NCI-H1105 (cell line): Measurements from ENCODE around the gene ROBO3.

ENCODE experiments used
- DNase-seq: peaks from one replicate; lab custom pipeline; 2025; lab: John Stamatoyannopoulos, UW

Gene ROBO3

DNA sequence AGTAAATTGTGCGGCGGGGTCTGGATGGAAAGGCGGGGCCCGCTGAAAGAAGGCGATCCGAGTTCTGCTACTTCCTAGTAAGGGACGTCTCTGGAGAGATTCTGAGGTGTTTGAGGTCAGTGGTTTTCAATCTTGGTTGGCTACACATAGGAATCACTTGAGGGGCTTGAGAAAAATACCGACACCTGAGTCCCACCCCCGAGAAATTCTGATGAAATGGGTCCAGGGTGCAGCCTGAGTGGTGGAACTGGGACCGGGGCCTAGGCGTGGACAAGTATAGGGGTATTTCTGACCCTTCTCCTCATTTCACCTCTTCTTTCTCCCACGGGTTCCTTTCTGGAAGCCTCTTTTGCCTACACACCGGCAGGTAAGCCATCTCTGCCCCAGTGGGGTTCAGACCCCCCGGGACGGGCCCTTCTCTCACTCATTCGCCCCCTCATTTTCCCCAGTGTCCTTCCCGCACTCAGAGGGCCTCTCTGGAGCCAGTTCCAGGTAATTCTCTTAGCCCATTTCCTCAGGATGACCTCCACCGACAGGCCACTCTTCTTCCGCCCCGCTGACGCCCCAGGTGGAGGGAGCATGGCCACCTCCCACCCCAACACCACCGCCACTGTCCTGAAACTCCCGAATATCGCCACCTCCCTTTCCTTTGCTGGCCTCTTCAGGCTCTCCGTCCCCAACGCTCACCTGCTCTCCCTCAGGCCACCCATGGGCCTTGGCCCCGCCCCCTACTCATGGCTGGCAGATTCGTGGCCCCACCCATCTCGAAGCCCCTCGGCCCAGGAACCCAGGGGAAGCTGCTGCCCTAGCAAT, 11.8 kb downstream of the ROBO3 start:
- DNase-seq = no peak

DNA sequence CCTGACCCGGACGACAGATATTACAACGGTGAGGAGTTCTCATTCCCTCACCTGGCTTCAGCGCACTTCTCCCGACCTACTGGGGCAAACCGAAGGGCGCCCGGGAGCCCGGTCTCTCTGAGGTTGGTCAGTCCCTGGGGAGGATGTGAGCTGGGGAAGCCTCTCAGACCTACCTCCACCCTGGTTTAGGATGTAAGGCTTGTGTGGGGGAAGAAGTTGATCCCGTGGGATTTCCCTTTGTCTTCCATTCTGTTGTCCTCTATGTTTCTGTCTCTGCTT, 12.3 kb downstream of the ROBO3 start:
- no peak for DNase-seq

DNA sequence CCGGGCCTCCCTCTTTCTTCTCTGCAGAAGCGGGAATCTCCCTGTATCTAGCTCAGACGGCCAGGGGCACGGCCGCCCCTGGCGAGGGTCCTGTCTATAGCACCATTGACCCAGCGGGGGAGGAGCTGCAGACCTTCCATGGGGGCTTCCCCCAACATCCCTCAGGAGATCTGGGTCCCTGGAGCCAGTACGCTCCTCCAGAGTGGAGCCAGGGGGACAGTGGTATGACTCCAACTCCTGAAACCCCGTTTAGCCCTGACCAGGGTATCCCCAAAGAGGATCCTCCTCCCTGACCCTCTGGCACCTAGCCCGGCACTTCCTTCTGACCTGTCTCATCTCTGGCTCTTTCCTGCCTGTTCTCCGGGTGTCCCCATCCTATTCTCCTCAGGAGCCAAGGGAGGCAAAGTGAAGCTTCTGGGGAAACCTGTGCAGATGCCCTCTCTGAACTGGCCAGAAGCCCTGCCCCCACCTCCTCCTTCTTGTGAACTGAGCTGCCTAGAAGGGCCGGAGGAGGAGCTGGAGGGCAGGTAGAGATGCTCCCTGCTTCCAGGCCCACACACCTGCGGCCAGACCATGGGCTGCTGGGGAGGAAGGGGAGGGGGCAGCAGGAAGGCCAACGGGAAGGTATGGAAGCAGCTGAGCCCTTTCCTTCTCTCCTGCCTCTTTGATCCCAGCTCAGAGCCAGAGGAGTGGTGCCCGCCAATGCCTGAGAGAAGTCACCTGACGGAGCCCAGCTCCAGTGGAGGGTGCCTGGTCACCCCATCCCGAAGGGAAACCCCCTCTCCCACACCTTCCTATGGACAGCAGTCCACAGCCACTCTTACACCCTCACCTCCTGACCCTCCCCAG, 12.9 kb downstream of the ROBO3 start:
- DNase-seq = no peak

DNA sequence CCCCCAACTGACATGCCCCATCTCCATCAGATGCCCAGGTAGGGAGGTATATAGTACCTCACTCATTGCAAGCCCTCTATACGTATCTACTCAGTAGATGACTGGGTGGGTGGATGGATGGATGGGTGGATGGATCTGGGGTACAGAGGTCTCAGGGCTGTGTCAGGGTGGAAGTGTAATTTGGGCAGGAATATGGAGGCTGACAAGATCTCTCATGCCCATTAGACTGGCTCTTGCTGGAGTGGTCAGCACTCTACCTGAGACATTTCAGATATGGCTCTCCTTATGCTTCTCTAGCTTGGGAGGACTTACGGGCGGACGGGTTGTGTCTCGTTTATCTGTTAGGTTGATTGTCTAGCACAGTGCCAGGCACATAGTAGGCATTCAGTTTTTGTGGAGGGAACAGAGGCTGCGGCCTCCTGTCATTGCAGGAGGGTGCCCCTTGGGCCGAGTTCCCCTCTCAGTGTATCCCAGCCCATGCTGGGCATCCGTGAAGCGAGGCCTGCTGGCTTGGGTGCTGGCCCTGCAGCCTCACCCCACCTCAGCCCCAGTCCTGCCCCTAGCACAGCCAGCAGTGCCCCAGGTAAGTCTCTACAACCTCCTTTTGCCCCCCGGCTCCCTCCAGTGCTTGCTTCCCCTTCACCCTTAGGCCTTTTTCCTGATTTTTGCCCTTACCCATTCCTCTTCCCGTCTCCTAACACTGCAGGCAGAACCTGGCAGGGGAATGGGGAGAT, 13.7 kb downstream of the ROBO3 start:
- no peak for DNase-seq

DNA sequence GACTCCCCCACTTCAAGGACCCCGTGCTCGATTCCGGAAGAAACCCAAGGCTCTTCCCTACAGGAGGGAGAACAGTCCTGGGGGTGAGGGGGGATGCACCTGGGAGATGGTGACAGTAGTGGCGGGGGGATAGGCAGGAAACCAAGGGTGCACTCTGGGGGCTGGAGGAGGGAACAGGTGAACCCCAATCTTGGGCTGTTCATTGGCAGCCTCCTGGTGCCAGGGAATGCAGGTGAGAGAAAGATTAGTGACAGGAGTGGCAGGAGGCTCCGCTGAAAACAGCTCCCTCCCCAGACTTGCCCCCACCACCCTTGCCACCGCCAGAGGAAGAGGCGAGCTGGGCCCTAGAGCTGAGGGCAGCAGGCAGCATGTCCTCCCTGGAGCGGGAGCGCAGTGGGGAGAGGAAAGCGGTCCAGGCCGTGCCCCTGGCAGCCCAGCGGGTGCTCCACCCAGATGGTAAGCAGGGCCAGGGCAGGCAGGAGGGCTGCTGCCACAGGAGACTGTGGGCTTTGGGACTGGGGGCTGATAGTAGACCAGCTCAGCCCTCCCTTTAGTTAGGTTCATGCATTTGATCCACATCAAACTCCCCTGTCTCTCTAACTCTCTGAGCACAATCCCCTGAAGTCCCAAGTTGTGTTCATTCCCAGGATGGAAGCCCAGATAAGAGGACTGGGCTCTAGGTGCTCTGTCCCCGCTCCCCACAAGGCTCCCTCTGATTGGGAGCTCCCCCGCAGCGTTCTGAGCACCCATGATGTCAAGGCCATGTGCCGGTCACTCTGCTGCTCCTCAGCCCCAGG, 14.5 kb downstream of the ROBO3 start:
- no peak for DNase-seq

DNA sequence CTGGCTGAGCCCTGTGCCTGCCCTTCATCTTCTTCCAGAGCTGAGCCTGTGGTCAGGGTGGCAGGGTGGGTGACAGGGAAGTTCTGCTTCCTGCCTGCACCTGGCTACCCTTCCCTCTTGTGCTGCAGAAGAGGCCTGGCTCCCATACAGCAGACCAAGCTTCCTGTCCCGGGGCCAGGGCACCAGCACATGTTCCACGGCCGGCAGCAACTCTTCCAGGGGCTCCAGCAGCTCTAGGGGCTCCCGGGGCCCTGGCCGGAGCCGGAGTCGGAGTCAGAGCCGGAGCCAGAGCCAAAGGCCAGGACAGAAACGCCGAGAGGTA, 15.0 kb downstream of the ROBO3 start:
- no peak for DNase-seq

DNA sequence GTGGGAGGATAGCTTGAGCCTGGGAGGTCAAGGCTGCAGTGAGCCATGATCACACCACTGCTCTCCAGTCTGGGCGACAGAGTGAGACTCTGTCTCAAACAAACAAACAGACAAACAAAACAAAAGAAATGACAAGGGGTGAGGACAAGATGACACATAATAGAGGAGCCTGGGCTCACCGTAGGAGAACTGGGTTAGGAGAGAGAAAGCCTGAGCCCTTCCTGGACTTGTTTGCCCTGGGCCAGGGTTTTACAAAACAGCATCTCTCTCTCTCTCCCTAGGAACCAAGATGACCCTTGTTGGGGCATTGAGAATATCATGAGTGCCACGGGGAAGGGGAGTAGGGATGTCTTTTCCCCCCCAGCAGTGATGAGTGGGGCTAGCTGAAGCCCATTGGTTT, 15.7 kb downstream of the ROBO3 start:
- no peak for DNase-seq

DNA sequence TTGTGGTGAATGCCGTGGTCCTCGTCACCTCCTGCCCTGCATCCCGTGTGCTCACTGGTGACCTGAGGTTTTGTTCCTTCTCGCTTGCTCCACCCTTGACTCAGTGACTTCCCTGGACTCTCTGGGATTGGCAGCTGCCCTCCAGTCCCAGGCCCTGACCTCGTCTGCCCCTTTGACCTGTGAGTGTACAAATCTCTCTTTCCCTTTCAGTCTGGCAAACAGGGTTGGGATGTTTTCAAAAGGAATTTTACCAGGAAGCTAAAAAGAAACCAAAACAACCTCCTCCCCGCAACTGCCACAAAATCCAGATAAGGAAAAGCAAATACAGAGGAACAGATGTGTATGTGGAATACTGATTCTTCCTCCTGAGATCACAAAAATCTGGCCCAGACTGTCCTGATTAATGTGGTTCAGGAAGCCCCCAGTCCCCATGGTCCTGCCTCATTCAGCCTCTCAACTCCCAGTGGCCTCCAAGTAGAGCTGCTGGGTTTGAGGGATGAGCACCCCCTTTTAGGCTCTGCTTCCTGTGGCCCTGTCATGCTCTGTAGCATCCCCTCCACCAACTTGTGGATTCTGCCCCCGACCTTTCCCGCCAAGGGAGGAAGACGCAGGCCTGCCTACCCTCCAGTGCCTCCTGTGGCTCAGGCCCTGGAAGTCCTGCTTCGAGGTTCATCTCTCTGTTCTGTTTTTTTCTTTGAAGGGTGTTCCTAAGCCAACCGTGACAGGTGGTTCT, 17.3 kb downstream of the ROBO3 start:
- no peak for DNase-seq

DNA sequence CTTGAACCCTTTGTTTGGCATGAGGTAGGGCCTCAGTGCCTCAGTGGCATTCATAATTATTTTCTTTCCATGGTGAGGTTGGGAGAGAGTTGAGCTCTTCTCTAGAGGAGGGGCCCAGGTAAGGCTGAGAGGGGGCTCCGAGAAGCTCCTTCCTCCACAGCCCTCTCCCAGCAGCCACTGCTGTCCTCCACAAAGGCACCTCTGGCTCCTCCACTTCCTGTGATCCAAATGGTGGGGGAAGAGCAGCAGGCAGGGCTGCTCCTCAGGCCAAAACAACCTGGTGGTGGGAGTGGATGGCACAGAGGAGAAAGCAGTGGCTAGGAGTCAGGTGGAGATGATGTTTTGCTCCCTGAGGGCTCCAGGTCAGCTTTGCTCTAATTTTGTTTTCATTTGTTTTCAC, 19.1 kb downstream of the ROBO3 start:
- no peak for DNase-seq

DNA sequence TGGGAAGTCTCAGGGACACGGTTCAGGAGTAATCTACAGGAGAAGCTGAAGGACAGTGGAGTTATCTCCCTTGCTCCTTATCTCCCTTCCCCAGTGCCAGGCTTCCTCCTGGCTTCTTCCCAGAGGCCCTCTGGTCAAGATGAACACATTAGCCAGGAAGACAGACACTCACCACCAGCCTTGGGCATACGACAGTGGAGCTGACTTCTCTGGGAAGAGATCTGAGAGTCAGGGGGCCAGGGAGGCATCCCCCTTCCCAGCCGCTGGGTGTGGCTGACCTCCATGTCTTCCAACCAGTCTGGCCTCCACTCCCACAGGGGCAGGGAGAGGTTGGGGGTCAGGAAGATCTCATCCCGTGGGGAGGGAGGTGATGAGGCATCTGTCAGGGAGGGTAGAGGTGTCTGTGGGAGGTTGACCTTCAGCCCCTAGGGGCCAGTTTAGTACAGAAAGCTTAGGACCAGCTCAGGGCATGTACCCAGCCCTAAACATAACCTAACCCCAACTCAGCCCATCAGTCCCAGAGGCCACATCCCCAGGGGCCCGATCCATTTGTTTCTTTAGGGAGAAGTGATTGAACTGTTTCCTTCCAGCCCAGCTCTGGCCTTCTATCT, 19.7 kb downstream of the ROBO3 start:
- no peak for DNase-seq

DNA sequence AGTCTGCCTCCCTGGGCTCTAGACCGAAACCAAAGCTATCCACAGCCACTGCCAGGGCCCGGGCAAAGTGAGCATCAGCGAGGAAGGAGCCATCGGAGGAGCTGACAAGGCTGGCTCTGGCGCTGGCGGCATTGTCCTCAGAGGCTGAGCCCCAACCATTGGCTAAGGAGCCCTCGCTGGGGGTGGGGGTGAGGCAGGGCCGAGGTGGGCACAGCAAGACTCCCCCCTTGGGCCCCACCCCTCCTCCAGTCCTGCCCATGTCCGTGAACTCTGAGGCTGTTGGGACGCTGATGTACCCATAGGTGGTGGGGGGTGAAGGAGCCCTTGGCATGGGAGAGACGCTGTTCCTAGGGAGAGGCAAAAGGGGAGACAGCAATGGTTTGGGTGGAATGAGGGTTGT, 21.2 kb downstream of the ROBO3 start:
- DNase-seq = no peak

DNA sequence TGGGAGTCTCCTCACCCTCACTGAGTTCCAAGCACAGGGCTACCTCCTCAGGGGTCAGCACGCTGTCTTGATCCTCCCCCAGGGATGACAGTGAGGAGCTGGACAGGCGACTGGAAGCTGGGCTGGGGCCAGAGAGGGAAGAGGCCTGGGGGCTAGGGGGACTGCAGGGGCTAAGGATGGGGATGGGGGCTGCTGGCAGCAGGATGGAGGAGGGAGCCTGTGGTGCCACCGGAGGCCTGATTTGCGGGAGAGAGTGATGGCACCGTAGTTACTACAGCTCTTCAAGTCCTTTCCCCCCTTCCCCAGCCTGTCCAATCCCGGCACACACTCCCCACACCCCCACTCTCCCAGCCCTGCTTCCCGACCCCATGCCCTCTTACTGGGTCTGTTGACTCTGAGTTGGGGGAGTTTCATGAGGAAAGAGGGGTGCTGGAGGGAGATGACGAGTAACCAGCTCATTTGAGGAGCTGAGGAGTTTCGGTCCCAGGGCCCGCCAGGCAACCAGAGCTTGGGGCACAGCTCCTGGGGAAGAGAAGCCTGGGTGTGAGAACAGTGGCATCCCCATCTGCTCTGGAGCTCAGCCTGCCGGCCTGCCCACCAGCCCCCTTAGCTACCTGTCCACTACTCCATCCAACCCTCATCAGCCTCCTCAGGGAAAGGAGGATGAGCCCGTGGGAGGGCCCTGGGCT, 21.9 kb downstream of the ROBO3 start:
- no peak for DNase-seq

DNA sequence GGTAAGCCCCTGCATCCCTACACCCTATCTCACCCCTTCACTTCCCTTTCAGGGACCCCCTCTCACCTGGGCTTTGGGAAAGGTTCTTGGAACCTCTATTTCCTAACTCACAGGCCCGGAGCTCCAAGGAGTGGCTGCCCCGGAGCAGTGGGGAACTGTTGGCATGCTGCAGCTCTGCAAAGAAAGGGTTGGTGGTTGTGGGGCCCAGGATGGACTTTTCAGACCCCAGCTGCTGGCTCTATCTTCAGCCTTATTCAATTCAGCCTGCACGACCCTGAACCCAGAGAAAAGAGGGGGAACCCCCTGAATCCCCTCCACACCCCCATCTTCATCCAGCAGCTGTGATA, 22.4 kb downstream of the ROBO3 start:
- no peak for DNase-seq

DNA sequence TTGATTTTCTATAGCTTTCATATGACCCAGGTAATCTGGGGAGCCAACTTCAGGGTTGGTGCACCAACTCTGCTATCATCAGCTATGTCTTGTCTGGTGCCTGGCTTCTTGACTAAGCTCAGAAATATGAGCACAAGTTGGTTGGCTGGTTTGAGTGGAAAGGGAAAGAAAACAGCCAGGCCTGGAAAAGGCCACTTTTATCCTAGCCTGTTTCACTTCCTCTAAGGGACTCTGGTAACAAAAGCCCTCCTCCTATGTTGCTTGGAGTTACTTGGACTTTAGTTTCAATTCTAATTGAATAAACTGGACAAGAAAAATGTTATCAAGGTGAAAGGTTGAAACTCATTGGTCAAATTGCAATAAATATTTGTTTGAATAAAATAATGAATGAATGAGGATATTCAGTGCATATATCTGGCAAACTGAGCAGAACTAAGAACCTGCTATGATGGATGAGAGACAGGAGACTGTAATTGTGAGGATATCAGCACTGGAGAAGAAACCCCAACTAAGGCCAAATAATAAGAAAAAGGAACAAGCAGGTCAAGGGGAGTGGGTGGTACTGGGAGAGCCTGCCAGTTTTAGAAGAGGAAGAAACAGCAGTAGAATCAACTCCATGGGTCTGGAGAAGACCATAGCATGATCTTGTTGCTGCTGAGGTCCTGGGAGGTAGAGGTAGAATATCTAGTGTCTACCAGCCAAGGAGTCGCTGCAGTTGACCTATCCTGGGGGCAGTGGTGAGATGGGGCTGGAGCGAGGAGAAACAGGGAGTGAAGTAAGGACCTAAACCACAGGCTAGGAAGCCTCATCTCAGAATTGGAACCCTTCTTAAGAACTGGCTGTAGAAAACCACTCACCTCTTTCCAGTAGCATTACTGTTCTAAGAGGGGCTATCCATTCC, 24.2 kb downstream of the ROBO3 start:
- DNase-seq = no peak

DNA sequence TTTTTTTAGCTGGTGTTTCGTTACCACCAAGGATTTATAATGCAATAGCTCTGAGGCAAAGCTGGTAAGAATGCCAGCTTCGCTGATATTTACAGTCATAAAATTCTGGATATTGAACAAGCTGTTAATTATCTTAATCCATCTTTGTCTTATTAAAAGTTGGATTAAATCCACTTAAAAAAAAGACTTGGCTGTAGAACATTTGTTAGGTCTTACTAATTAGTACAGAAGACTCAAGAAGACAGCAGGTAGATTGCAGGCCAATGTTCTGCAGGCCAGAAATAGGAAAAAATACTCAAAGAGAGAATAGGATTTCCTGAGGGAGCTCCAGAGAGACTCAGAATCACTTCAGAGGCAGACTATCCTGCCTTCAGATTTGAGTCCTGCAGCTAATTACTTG, 24.9 kb downstream of the ROBO3 start:
- DNase-seq = no peak

DNA sequence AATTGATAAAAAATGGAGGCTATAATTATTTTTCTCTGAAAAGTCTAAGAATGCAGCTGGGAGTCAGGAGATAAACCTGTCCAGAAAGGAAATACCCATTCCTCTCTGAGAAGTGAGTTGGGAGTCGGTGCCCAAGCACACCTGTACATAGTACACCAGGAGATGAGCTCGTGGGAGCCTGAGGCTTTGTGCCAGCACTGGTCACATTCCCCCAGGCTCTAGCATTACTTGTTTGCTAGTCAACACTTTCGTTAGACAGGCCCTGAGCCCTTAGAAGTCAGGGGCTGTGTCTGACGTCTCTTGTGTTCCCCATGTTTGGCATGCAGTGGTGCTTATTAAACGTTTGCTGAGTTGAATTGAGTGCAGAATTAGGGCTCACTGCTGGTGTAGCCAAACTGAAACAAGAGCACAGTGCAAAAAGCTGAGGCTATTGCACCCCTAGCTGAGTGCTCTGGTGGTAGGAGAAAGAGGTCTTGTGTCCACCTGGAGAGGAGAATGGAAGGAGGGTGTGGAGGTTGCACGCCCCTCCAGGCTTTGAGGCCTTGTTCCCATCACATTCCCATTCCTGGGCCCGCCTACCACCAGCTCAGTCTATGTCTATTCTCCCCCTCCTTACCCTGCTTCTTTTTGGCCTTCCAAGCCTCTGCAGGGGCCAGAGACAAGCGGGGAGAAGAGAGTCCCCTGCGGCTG, 25.6 kb downstream of the ROBO3 start:
- no peak for DNase-seq

DNA sequence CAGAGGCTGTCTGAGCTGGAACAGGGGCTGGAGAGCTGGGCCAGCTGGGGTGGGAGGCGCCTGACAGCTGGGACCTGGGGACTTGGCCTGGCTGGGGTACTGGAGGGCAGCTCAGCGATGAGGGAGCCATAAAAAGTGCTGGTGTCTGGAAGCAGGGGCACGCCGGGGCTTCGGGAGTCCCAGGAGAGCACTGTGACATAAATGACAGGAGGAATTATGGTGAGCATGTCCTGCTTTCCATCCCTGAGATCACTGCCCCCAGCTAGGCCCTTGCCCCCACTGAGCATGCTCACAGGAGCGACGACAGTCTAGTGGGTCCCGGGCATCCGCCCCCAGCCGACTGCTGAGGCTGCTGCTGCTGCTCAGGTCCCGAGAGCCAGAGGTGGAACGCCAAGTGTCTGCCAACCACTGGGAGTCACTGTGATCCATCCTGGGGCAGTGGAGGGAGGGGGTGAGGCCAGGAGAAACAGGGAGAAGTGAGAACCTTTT, 26.2 kb downstream of the ROBO3 start:
- DNase-seq = no peak

DNA sequence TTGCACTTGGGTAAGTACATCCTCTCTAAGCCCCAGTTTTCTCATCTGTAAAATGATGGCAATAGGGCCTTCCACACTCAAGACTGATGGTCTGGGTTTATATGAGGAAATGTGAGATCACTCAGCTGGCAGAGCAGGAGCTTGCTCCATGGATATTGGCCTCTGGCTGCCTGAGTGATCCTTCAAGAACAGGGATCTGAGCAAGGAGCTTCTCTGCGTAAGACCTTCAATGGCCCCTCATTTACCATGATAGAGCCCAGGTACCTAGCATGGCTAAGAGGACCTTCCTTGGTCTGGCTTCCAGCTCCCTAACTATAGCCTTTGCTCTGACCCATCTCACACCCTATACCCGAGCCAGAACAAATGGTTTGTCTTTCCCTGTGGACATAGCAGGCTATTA, 26.9 kb downstream of the ROBO3 start:
- no peak for DNase-seq
